Lower leg skin (tissue), 3 donors: ENCODE results near the gene SPRR4.

Source experiments
- CTCF ChIP-seq, 3 donors: fragments of 450-650 bp; IDR thresholded peaks; one replicate each; pipeline ENCODE4 v1.5.1; 2016; ENCODE audit warnings: antibody characterized with exemption in 3 of 3, mild to moderate bottlenecking in 3 of 3, moderate library complexity in 2 of 3
- POLR2A ChIP-seq, 2 donors: fragments of 450-650 bp; IDR thresholded peaks; one replicate each; pipeline ENCODE4 v1.6.1; 2016 to 2017; ENCODE audit warnings: antibody characterized with exemption in 2 of 2, mild to moderate bottlenecking in 1 of 2, moderate library complexity in 1 of 2

- no peak for TF ChIP-seq CTCF (IDR thresholded peaks at IDR 0.05)
- no peak for TF ChIP-seq POLR2A (IDR thresholded peaks at IDR 0.05)
Measured at GRCh38 chr1:152953761-152954160, 16.7 kb upstream of the SPRR4 start.
